NCI-H128 (cell line): ENCODE measurements around the gene ZNF649.

Experiments used
- DNase-seq: peaks from one replicate; lab custom pipeline; 2025; ENCODE audit not compliant: unreplicated experiment; lab: John Stamatoyannopoulos, UW

ZNF649 gene

DNA sequence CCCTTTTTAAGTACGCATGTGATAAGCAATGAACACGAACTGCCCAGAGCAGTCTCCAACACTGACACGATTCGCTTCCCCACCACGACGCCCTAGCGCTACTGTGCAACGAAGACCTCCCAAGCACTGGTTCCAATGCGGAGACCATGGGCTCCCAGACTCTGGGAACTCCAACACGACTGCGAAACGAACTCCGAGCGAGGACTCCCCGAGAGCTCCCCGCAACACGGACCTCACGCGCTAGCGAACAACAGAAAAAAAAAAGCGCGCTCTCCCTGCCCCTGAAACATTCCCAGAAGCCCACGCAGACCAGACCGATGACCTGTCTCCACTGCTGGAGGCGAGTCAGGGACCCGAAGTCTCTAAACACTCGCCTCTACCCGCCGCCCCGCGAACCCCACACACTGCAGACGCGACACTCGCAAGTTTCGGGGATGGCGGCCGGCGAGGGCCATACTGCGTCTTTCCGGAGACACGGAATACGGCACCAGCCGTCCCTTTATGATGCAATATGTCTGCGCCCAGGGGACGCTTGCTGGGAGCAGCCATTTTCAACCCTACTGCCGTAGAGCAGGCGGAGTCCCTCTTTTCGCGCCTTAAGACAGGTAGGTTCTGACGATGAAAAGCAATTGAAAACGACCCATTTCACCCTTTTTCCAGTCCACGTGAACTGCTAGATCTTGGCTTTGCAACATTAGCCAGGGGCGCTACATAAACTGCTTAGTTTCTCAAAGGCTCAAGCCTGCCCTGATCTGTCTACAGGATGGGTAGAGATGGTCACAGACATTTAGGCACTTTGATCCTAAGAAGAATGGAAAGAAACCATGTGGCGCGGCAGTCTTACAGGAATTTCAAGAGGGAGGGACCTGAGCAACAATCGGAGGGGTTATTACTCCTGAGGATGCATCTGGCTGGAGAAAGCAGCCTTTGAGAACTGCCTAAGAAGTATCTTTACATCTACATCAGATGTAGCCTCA, 17.0 kb downstream of the ZNF649 start, which contains the start of gene ZNF577:
Gene ZNF577 (minus strand): TSS at position 430 of the 977 bp plus-strand sequence. CDS start 7,569 bp downstream, outside the sequence.
- DNase-seq = peak; percentile 57

DNA sequence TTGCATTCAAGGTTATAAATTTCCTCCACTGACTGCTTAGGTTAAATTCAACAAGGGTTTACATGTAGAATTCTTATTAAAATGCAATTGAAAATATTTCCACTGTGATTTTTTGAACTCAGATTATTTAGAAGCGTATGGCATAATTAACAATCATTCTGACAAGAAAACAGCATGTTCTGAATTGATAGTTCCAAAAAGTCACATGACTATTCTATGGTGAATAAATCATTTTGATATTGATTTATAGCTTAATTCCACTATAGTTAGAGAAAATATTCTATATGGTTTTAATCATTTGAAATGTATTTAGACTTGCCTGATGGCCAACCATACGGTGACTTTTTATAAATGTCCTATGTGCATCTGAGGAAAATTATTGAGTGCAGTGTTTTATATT, 20.1 kb downstream of the ZNF649 start:
- DNase-seq = no peak

DNA sequence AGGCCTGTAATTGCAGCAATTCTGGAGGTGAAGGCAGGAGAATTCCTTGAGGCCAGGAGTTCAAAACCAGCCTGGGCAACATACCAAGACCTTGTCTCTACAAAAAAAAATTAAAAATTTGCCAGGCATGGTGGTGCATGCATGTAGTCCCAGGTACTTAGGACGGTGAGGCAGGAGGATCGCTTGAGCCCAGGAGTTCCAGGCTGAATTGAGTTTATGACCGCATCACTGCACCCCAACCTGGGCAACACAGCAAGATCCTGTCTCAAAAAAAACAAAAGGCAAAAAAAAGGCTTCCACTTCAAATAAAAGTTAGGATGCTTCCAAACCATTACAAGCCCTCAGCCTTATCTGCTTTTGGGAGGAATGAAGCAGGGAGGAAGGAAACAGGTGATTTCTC, 22.3 kb downstream of the ZNF649 start:
- no peak for DNase-seq

DNA sequence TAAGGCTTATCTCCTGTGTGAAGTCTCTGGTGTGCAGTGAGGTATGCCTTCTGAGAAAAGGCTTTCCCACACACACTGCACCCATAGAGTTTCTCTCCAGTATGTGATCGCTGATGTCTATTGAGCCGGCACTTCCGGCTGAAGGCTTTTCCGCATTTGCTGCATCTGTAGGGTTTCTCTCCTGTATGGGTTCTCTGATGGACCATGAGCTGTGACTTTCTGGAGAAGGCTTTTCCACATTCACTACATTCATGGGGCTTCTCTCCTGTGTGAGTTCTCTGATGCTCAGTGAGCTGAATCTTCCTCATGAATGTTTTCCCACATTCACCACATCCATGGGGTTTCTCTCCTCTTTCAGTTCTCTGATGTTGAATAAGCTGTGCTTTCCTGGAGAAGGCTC, 31.7 kb downstream of the ZNF649 start:
- no peak for DNase-seq

DNA sequence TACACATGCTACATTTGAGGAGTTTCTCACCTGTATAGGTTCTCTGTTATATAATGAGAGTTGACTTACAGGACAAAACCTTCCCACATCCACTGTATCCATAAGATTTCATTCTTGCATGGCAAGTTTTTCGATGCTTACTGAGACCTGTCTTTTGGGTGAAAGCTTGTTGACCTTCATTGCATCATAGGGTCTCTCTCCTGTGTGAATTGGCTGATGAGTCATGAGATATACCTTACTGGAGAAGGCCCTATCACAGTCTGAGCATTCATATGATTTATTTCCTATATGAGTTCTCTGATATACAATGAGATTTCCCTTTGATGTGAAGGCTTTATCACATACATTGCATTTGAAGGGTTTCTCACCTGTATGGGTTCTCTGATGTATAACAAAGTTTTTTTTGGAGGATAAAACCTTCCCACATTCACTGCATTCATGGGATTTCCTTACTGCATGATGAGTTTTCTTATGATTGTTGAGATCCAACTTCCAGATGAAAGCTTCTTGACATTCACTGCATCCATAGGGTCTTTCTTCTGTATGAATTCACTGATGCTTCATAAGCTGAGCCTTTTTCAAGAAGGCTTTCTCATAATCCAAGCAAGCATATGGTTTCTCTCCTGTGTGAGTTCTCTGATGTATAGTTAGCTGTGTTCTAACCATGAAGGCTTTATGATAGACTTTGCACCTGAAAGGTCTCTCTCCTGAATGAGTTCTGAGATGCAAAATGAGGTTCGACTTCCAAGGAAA, 42.8 kb downstream of the ZNF649 start:
- DNase-seq = no peak
